GM12865 (cell line): ENCODE measurements around the gene CBFA2T3.
A peak's percentile ranks its signal among the peaks of the same experiment; 100 is the strongest.

Source experiments
- DNase-seq: peaks from one replicate; pipeline ENCODE4 v3.0.0; 2010; ENCODE audit warnings: low read depth
- H3K4me3 ChIP-seq: 2 replicates; pipeline ENCODE4 v1.5.1; 2011; ENCODE audit warnings: mild to moderate bottlenecking, low read depth, low read length, control low read depth
- CTCF ChIP-seq: IDR thresholded peaks from 2 replicates; pipeline ENCODE4 v1.5.1; 2011; ENCODE audit warnings: low read length, control low read depth, low read depth, inconsistent platforms; ENCODE audit not compliant: insufficient read depth; ENCODE audit errors: missing control alignments

Gene CBFA2T3

GRCh38 chr16:88913001-88913612 is 63.9 kb downstream of the CBFA2T3 start:
- no peak for TF ChIP-seq CTCF
- DNase-seq = no peak
- H3K4me3 ChIP-seq = no peak overlapping the region

DNA sequence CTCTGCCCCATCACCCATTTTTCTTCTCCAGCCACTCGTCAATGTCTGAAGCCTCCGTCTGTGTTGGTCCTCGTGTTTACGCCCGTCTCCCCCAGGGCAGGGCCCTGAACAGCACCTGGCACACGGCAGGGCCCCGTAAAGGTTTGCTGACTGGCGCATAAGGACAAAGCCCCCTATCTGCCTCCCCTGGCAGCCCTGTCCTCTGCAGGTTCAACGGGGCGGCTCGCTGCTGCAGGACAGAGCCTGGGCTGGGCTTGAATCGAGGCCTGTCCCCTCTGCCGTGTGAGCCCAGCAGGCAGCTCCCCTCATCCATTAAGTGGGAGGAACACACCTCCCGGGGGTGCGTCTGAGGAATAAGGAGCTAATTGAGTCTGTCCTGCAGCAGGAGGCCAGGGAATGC is 64.5 kb downstream of the CBFA2T3 start:
- DNase-seq = no peak
- no peak for TF ChIP-seq CTCF
- H3K4me3 ChIP-seq = no peak overlapping the region

- TF ChIP-seq CTCF = no peak
- DNase-seq = no peak
Measured at GRCh38 chr16:88911946-88912310, 65.1 kb downstream of the CBFA2T3 start.

DNA sequence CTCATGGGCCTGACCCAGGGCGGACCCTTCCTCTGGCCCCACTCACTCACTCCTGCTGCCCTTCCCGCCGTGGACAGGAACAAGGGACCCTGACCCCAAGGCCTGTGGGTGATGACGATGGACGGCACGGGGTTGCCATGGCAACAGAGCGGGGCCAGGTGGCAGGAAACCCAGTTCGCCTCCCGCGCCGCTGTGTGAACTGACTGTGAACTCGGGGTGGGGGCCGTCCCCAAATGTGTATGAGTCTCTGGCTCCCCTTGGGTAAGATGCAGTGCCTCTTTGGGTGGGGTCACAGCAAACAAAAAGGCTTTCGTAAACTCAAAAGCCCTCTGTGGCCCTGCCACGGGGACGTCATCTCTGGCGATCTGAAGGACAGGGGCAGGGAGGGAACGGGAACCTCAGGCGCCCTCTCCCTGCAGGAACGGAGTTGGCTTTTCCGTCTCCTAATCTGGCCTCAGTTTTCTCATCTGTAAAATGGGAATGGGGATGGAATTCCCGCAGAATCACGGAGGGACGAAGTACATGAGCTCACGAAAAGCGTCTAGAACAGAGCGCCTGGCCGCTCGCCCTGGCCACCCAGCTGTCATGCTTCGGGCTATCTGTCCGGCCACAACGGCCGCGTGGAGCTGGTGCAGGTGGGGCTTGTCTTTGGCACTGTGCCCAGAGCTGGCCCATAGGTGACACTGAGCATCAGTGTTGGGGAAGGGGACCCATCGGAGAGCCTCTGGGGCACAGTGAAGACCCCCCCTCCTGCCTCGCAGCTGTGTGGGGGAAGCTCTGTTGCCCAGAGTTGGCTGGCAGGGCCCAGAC is 65.7 kb downstream of the CBFA2T3 start:
- peak; percentile 44 for DNase-seq
- H3K4me3 ChIP-seq = no peak overlapping the region
- TF ChIP-seq CTCF = no peak

More at GRCh38 chr16:88911946-88912310, 65.1 kb downstream of the CBFA2T3 start:
- no peak overlapping the region for H3K4me3 ChIP-seq

- no peak for DNase-seq
- no peak for TF ChIP-seq CTCF
- H3K4me3 ChIP-seq = no peak overlapping the region
Measured at GRCh38 chr16:88910284-88911135, 66.5 kb downstream of the CBFA2T3 start.

- no peak for TF ChIP-seq CTCF
- no peak for DNase-seq
- H3K4me3 ChIP-seq = no peak overlapping the region
Measured at GRCh38 chr16:88909431-88910210, 67.4 kb downstream of the CBFA2T3 start.
